Astrocyte (in vitro differentiated cells and primary cell): ENCODE results near the gene B4GALNT3. TPM values are rescaled to one million over a fixed set of nuclear protein-coding genes. Genes with fewer than 3 reads are reported as not detected.

Source experiments
- DNase-seq: peaks from one replicate; pipeline ENCODE4 v3.0.0-alpha.2; 2010; ENCODE audit warnings: low read depth
- FAIRE-seq: peaks from 2 replicates; lab custom pipeline; 2011; peaks lifted over from hg19 to GRCh38; lab: Jason Lieb, UNC
- H2AFZ ChIP-seq: 2 replicates; pipeline ENCODE4 v1.6.0; 2012; ENCODE audit warnings: low read depth, low read length, inconsistent platforms
- H3K27ac ChIP-seq: 2 replicates; pipeline ENCODE4 v1.5.1; 2011; ENCODE audit warnings: low read depth, low read length, inconsistent platforms
- H3K27me3 ChIP-seq: 2 replicates; pipeline ENCODE4 v1.6.0; 2011; ENCODE audit warnings: low read length, inconsistent platforms; ENCODE audit not compliant: insufficient read depth
- H3K36me3 ChIP-seq: 2 replicates; pipeline ENCODE4 v1.5.1; 2011; ENCODE audit warnings: low read length, inconsistent platforms; ENCODE audit not compliant: insufficient read depth
- H3K4me1 ChIP-seq: 2 replicates; pipeline ENCODE4 v1.5.1; 2011; ENCODE audit warnings: low read length, inconsistent platforms; ENCODE audit not compliant: insufficient read depth
- H3K4me2 ChIP-seq: 2 replicates; pipeline ENCODE4 v1.6.0; 2012; ENCODE audit warnings: low read length, inconsistent platforms
- H3K4me3 ChIP-seq: 2 replicates; pipeline ENCODE4 v1.5.1; 2011; ENCODE audit warnings: low read depth, mild to moderate bottlenecking, low read length, inconsistent platforms; ENCODE audit not compliant: insufficient read depth
- H3K79me2 ChIP-seq: 2 replicates; pipeline ENCODE4 v1.6.0; 2012; ENCODE audit warnings: mild to moderate bottlenecking, low read length, inconsistent platforms; ENCODE audit not compliant: insufficient read depth
- H3K9ac ChIP-seq: 2 replicates; pipeline ENCODE4 v1.6.0; 2012; ENCODE audit warnings: mild to moderate bottlenecking, low read length, inconsistent platforms
- H3K9me3 ChIP-seq: 2 replicates; pipeline ENCODE4 v1.5.1; 2012; ENCODE audit warnings: low read depth, mild to moderate bottlenecking, low read length, inconsistent platforms; ENCODE audit not compliant: insufficient read depth
- H4K20me1 ChIP-seq: 2 replicates; pipeline ENCODE4 v1.6.0; 2012; ENCODE audit warnings: low read length, inconsistent platforms; ENCODE audit not compliant: insufficient read depth
- H3K27ac Mint-ChIP-seq: one replicate; pipeline ENCODE4 v1.8.0; 2021; ENCODE audit warnings: mild to moderate bottlenecking, mixed read lengths; ENCODE audit not compliant: unreplicated experiment
- H3K27me3 Mint-ChIP-seq: one replicate; pipeline ENCODE4 v1.8.0; 2021; ENCODE audit warnings: low read depth, mixed read lengths; ENCODE audit not compliant: unreplicated experiment
- H3K36me3 Mint-ChIP-seq: one replicate; pipeline ENCODE4 v1.8.0; 2021; ENCODE audit warnings: low read depth, mixed read lengths; ENCODE audit not compliant: unreplicated experiment
- H3K4me1 Mint-ChIP-seq: one replicate; pipeline ENCODE4 v1.8.0; 2021; ENCODE audit warnings: low read depth, mixed read lengths; ENCODE audit not compliant: unreplicated experiment
- H3K4me3 Mint-ChIP-seq: one replicate; pipeline ENCODE4 v1.8.0; 2021; ENCODE audit warnings: mild to moderate bottlenecking, moderate library complexity, mixed read lengths; ENCODE audit not compliant: unreplicated experiment
- H3K9me3 Mint-ChIP-seq: one replicate; pipeline ENCODE4 v1.8.0; 2021; ENCODE audit warnings: mild to moderate bottlenecking, mixed read lengths; ENCODE audit not compliant: unreplicated experiment
- CTCF ChIP-seq: IDR thresholded peaks from 2 replicates; pipeline ENCODE4 v1.5.1; 2011; ENCODE audit warnings: low read depth, mild to moderate bottlenecking, inconsistent platforms, low read length, moderate library complexity; ENCODE audit not compliant: insufficient read depth
- EZH2 ChIP-seq: IDR thresholded peaks from 2 replicates; pipeline ENCODE4 v1.6.1; 2012; ENCODE audit warnings: mild to moderate bottlenecking, low read length, inconsistent platforms; ENCODE audit not compliant: insufficient read depth
- total RNA-seq: library from RNA; stranded (reverse); gene quantifications from 2 replicates; pipeline ENCODE4 v1.2.1, GENCODE V29; 2021

Gene B4GALNT3
- total RNA-seq, 1 donor from 2014 or later = 3.6 TPM

DNA sequence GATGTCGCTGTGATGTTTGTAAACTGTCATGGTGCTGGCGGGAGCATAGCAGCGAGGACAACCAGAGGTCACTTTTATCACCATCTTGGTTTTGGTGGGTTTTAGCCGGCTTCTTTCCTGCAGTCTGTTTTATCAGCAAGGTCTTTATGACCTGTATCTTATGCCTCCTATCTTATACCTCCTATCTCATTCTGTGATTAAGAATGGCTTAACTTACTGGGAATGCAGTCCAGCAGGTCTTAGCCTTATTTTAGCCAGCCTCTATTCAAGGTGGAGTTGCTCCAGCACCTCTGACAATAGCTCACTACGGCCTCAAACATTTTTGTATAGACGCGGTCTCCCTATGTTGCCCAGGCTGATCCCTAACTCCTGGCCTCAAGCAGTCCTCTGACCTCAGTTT lies 53.7 kb downstream of the B4GALNT3 start:
- Histone ChIP-seq H3K79me2 (no peaks in the 10 kb centered on the region), H3K9me3 (no peaks in the 10 kb centered on the region), H3K27me3 (peaks cover 16% of the 10 kb centered on the region), H3K9ac (no peak overlapping the region), H3K36me3 (no peaks in the 10 kb centered on the region), H3K4me1 (peaks cover 10% of the 10 kb centered on the region), H3K27ac (no peak overlapping the region), H4K20me1 (no peaks in the 10 kb centered on the region), H3K4me3 (no peak overlapping the region), H2AFZ (no peak overlapping the region), H3K4me2 (no peak overlapping the region)
- TF ChIP-seq CTCF (no peak), EZH2 (no peak)
- Mint-ChIP-seq H3K27me3 (peaks cover 3% of the 10 kb centered on the region), H3K4me1 (peaks cover 7% of the 10 kb centered on the region), H3K27ac (no peak overlapping the region), H3K36me3 (no peaks in the 10 kb centered on the region), H3K4me3 (no peak overlapping the region), H3K9me3 (peaks cover 4% of the 10 kb centered on the region)
- DNase-seq (no peak), FAIRE-seq (no peak)

GRCh38 chr12:517538-517937 lies 57.8 kb downstream of the B4GALNT3 start:
- H3K27ac ChIP-seq = no peak overlapping the region
- peaks cover 4% of the 10 kb centered on the region for H3K9me3 Mint-ChIP-seq
- H3K4me3 ChIP-seq = no peak overlapping the region
- H3K27me3 Mint-ChIP-seq = peaks cover 16% of the 10 kb centered on the region
- no peaks in the 10 kb centered on the region for H3K79me2 ChIP-seq
- H3K9me3 ChIP-seq = no peaks in the 10 kb centered on the region
- H3K36me3 Mint-ChIP-seq = no peaks in the 10 kb centered on the region
- H3K4me3 Mint-ChIP-seq = no peak overlapping the region
- FAIRE-seq (no peak), DNase-seq (no peak)
- H3K4me2 ChIP-seq = no peak overlapping the region
- no peaks in the 10 kb centered on the region for H3K4me1 ChIP-seq
- peaks cover 38% of the 10 kb centered on the region for H3K27me3 ChIP-seq
- no peaks in the 10 kb centered on the region for H3K4me1 Mint-ChIP-seq
- H4K20me1 ChIP-seq = no peaks in the 10 kb centered on the region
- no peak overlapping the region for H3K9ac ChIP-seq
- TF ChIP-seq CTCF = no peak
- no peak for TF ChIP-seq EZH2
- H2AFZ ChIP-seq = no peak overlapping the region
- H3K27ac Mint-ChIP-seq = no peak overlapping the region
- no peaks in the 10 kb centered on the region for H3K36me3 ChIP-seq

DNA sequence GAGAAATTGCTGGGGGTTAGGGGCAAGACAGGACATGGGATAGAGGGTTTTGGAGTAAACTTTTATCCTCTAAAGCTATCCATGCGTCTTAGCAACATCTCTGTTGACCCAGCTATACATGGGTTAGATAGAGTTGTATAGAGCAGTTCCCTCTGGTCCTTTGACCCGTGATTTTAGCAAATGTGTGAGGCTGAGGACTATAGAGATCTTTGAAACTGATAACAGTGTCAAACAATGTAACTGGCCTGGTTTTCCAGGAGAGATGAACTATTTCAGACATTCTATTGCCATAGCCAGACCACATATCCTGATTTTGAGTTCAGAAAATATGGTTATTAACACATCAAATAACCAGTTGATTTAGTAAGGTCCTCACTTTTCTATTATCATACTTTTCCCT lies 60.4 kb downstream of the B4GALNT3 start:
- no peak overlapping the region for H3K27ac ChIP-seq
- H3K4me3 Mint-ChIP-seq = no peak overlapping the region
- no peak for FAIRE-seq
- no peak overlapping the region for H3K27ac Mint-ChIP-seq
- no peak overlapping the region for H3K4me2 ChIP-seq
- H3K4me3 ChIP-seq = no peak overlapping the region
- H3K27me3 ChIP-seq = peaks cover 40% of the 10 kb centered on the region
- no peaks in the 10 kb centered on the region for H3K36me3 Mint-ChIP-seq
- no peak overlapping the region for H2AFZ ChIP-seq
- no peak for TF ChIP-seq EZH2
- no peak for TF ChIP-seq CTCF
- H3K79me2 ChIP-seq = no peaks in the 10 kb centered on the region
- peaks cover 13% of the 10 kb centered on the region for H3K27me3 Mint-ChIP-seq
- no peaks in the 10 kb centered on the region for H4K20me1 ChIP-seq
- no peaks in the 10 kb centered on the region for H3K9me3 ChIP-seq
- DNase-seq = no peak
- no peaks in the 10 kb centered on the region for H3K4me1 ChIP-seq
- H3K9me3 Mint-ChIP-seq = no peaks in the 10 kb centered on the region
- H3K36me3 ChIP-seq = no peaks in the 10 kb centered on the region
- no peaks in the 10 kb centered on the region for H3K4me1 Mint-ChIP-seq
- H3K9ac ChIP-seq = no peak overlapping the region
